Measurements from ENCODE around the gene PDF. TPM values are rescaled to one million over a fixed set of nuclear protein-coding genes. Genes with fewer than 3 reads are reported as not detected.

The PDF gene
- total RNA-seq, 4 donors from 2014 or later, result 17.7 to 20.1 (median 18.1) TPM

- peak in 1 of 2 donors; percentile 79 for DNase-seq (ENCODE audit: low spot score in 2 of 2)
- no peak overlapping the region for H3K4me3 ChIP-seq (ENCODE audit: low read depth, poor library complexity, severe bottlenecking)
- TF ChIP-seq CTCF (IDR thresholded peaks at IDR 0.05), result no peak
- TF ChIP-seq POLR2A (IDR thresholded peaks at IDR 0.05), result no peak
- intact Hi-C loops (cut with DNase I; ENCODE audit: low total_unique reads), result no loop called here
- WGBS, 2 donors, result 81 to 83% methylated on average over 10 of the region's 10 CpGs
Observed at GRCh38 chr16:69318911-69319289, 11.5 kb downstream of the PDF start.

- intact Hi-C loops (cut with DNase I; ENCODE audit: low total_unique reads), result no loop called here
- 90 to 94% methylated on average over 29 to 30 of the region's 30 CpGs for WGBS, 2 donors
- TF ChIP-seq CTCF (IDR thresholded peaks at IDR 0.05) (no peak), POLR2A (IDR thresholded peaks at IDR 0.05) (no peak)
- no peak overlapping the region for H3K4me3 ChIP-seq (ENCODE audit: low read depth, poor library complexity, severe bottlenecking)
- peak in 1 of 2 donors; percentile 39 for DNase-seq (ENCODE audit: low spot score in 2 of 2)
Observed at GRCh38 chr16:69318177-69318910, 12.0 kb downstream of the PDF start.

GRCh38 chr16:69316595-69317034 lies 13.8 kb downstream of the PDF start:
- no peak for TF ChIP-seq POLR2A (IDR thresholded peaks at IDR 0.05)
- no peak for TF ChIP-seq CTCF (IDR thresholded peaks at IDR 0.05)
- WGBS, 2 donors, result 88 to 92% methylated on average over 13 to 17 of the region's 17 CpGs
- intact Hi-C loops (cut with DNase I; ENCODE audit: low total_unique reads), result no loop called here
- no peak overlapping the region for H3K4me3 ChIP-seq (ENCODE audit: low read depth, poor library complexity, severe bottlenecking)
- DNase-seq (ENCODE audit: low spot score in 2 of 2), result peak in 1 of 2 donors; percentile 80

- WGBS, 2 donors, result 81 to 86% methylated on average over 30 of the region's 30 CpGs
- no peak for TF ChIP-seq POLR2A (IDR thresholded peaks at IDR 0.05)
- TF ChIP-seq CTCF (IDR thresholded peaks at IDR 0.05), result no peak
- no peak overlapping the region for H3K4me3 ChIP-seq (ENCODE audit: low read depth, poor library complexity, severe bottlenecking)
- intact Hi-C loops (cut with DNase I; ENCODE audit: low total_unique reads), result no loop called here
- peak in 1 of 2 donors; percentile 56 for DNase-seq (ENCODE audit: low spot score in 2 of 2)
Observed at GRCh38 chr16:69315486-69316311, 14.7 kb downstream of the PDF start.

- TF ChIP-seq POLR2A (IDR thresholded peaks at IDR 0.05) (no peak), CTCF (IDR thresholded peaks at IDR 0.05) (no peak)
- 88 to 92% methylated on average over 11 of the region's 11 CpGs for WGBS, 2 donors
- DNase-seq (ENCODE audit: low spot score in 2 of 2), result peak in 1 of 2 donors; percentile 75
- intact Hi-C loops (cut with DNase I; ENCODE audit: low total_unique reads), result no loop called here
- H3K4me3 ChIP-seq (ENCODE audit: low read depth, poor library complexity, severe bottlenecking), result no peak overlapping the region
Observed at GRCh38 chr16:69314534-69314933, 15.9 kb downstream of the PDF start.
